Stimulated activated CD4-positive, alpha-beta T cell treated with anti-CD3 and anti-CD28 coated beads, Interleukin-1b, Interleukin-23, amount 100 ng/mL, for 48 hours (primary cell): Measurements from ENCODE around the gene PLXNA4.
"Not testable (repeated sequence)": the region's sequence is repeated elsewhere in the genome, so short reads cannot be mapped to it uniquely, and the experiment has no call there.

Source experiments
- DNase-seq: peaks from one replicate; pipeline ENCODE4 v3.0.0-alpha.2; 2020

PLXNA4 gene

GRCh38 chr7:132575982-132576720, at the start of gene PLXNA4:
PLXNA4 (minus strand) TSS chr7:132576470; CDS start chr7:132508693, 67,777 bp downstream.
- no peak for DNase-seq

GRCh38 chr7:132625651-132626050, 49.4 kb upstream of the PLXNA4 start:
- DNase-seq: no peak

GRCh38 chr7:132622081-132622480, 45.8 kb upstream of the PLXNA4 start:
- DNase-seq: no peak

- no peak for DNase-seq
Observed at GRCh38 chr7:132619967-132620366, 43.7 kb upstream of the PLXNA4 start.

GRCh38 chr7:132618956-132619305, 42.7 kb upstream of the PLXNA4 start:
- no peak for DNase-seq

- DNase-seq: no peak
Observed at GRCh38 chr7:132618271-132618955, 42.1 kb upstream of the PLXNA4 start.

GRCh38 chr7:132614428-132615318, 38.4 kb upstream of the PLXNA4 start:
- no peak for DNase-seq

GRCh38 chr7:132613737-132614136, 37.5 kb upstream of the PLXNA4 start:
- no peak for DNase-seq

GRCh38 chr7:132610995-132611394, 34.7 kb upstream of the PLXNA4 start:
- no peak for DNase-seq

GRCh38 chr7:132609906-132610520, 33.7 kb upstream of the PLXNA4 start:
- no peak for DNase-seq

GRCh38 chr7:132609222-132609621, 33.0 kb upstream of the PLXNA4 start:
- DNase-seq: no peak

GRCh38 chr7:132608523-132608922, 32.3 kb upstream of the PLXNA4 start:
- no peak for DNase-seq

GRCh38 chr7:132607656-132608055, 31.4 kb upstream of the PLXNA4 start:
- no peak for DNase-seq

- DNase-seq: no peak
Observed at GRCh38 chr7:132604121-132604520, 27.9 kb upstream of the PLXNA4 start.

- no peak for DNase-seq
Observed at GRCh38 chr7:132603220-132603833, 27.1 kb upstream of the PLXNA4 start.

GRCh38 chr7:132601783-132602182, 25.5 kb upstream of the PLXNA4 start:
- DNase-seq: no peak

- DNase-seq: no peak
Observed at GRCh38 chr7:132596588-132596987, 20.3 kb upstream of the PLXNA4 start.

- not testable (repeated sequence) for DNase-seq
Observed at GRCh38 chr7:132594741-132595140, 18.5 kb upstream of the PLXNA4 start.

GRCh38 chr7:132592936-132593335, 16.7 kb upstream of the PLXNA4 start:
- DNase-seq: no peak

- no peak for DNase-seq
Observed at GRCh38 chr7:132592231-132592920, 16.1 kb upstream of the PLXNA4 start.

- DNase-seq: no peak
Observed at GRCh38 chr7:132590162-132590561, 13.9 kb upstream of the PLXNA4 start.

- DNase-seq: no peak
Observed at GRCh38 chr7:132588596-132588995, 12.3 kb upstream of the PLXNA4 start.
